Mesothelial cell of epicardium (in vitro differentiated cells): ENCODE measurements around the gene MROH2A. TPM values are rescaled to one million over a fixed set of nuclear protein-coding genes. Genes with fewer than 3 reads are reported as not detected.

Experiments used
- DNase-seq, 2 experiments: peaks; one replicate each; pipeline ENCODE4 v3.0.0; 2021; ENCODE audit warnings: low spot score in 2 of 2; ENCODE audit not compliant: unreplicated experiment in 2 of 2
- H3K27ac Mint-ChIP-seq: 2 replicates; pipeline ENCODE4 v1.8.0; 2021; ENCODE audit warnings: mixed read lengths
- H3K27me3 Mint-ChIP-seq: 2 replicates; pipeline ENCODE4 v1.8.0; 2021; ENCODE audit warnings: low read depth, mixed read lengths
- H3K36me3 Mint-ChIP-seq: 2 replicates; pipeline ENCODE4 v1.8.0; 2021; ENCODE audit warnings: mixed read lengths
- H3K4me1 Mint-ChIP-seq: 2 replicates; pipeline ENCODE4 v1.8.0; 2021; ENCODE audit warnings: mixed read lengths
- H3K4me3 Mint-ChIP-seq: 2 replicates; pipeline ENCODE4 v1.8.0; 2021; ENCODE audit warnings: mild to moderate bottlenecking, moderate library complexity, mixed read lengths
- H3K9me3 Mint-ChIP-seq: 2 replicates; pipeline ENCODE4 v1.8.0; 2021; ENCODE audit warnings: mixed read lengths
- total RNA-seq: library from RNA; stranded (reverse); gene quantifications from 3 replicates; pipeline ENCODE4 v1.2.1, GENCODE V29; 2021
- TF ChIP-seq, protein P1 (sequence below): fragments of 200-600 bp; sonication (generic); IDR thresholded peaks from one replicate; pipeline ENCODE4 v1.5.0; 2021; ENCODE audit warnings: antibody characterized with exemption; ENCODE audit not compliant: unreplicated experiment

The MROH2A gene
- total RNA-seq, 1 donor from 2014 or later = not detected

DNA sequence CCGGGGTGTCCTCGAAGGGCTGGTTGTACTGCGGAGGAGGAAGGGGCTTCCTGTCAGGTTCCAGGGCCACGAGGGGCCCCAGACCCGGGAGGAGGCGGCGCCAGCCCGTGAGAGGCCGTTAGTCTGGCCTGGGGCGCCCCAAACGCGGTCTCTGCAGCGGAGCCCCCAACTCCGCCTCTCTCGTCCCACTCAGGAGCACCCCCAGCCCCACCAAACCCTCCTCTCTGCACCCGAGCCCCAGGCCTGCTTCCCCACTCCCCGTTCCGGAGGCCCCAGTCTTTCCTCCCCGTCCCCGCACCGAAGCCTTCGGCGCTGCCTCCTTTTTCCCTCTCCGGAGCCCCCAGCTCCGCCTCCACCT is 75.7 kb downstream of the MROH2A start:
- TF ChIP-seq, protein P1, sequence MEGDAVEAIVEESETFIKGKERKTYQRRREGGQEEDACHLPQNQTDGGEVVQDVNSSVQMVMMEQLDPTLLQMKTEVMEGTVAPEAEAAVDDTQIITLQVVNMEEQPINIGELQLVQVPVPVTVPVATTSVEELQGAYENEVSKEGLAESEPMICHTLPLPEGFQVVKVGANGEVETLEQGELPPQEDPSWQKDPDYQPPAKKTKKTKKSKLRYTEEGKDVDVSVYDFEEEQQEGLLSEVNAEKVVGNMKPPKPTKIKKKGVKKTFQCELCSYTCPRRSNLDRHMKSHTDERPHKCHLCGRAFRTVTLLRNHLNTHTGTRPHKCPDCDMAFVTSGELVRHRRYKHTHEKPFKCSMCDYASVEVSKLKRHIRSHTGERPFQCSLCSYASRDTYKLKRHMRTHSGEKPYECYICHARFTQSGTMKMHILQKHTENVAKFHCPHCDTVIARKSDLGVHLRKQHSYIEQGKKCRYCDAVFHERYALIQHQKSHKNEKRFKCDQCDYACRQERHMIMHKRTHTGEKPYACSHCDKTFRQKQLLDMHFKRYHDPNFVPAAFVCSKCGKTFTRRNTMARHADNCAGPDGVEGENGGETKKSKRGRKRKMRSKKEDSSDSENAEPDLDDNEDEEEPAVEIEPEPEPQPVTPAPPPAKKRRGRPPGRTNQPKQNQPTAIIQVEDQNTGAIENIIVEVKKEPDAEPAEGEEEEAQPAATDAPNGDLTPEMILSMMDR = no peak
- Mint-ChIP-seq H3K4me1 (peaks cover 29% of the 10 kb centered on the region), H3K4me3 (peak overlapping the region; percentile 98), H3K36me3 (peaks cover 3% of the 10 kb centered on the region), H3K9me3 (no peaks in the 10 kb centered on the region), H3K27me3 (no peaks in the 10 kb centered on the region), H3K27ac (peak overlapping the region; percentile 96)
- no peak for DNase-seq

DNA sequence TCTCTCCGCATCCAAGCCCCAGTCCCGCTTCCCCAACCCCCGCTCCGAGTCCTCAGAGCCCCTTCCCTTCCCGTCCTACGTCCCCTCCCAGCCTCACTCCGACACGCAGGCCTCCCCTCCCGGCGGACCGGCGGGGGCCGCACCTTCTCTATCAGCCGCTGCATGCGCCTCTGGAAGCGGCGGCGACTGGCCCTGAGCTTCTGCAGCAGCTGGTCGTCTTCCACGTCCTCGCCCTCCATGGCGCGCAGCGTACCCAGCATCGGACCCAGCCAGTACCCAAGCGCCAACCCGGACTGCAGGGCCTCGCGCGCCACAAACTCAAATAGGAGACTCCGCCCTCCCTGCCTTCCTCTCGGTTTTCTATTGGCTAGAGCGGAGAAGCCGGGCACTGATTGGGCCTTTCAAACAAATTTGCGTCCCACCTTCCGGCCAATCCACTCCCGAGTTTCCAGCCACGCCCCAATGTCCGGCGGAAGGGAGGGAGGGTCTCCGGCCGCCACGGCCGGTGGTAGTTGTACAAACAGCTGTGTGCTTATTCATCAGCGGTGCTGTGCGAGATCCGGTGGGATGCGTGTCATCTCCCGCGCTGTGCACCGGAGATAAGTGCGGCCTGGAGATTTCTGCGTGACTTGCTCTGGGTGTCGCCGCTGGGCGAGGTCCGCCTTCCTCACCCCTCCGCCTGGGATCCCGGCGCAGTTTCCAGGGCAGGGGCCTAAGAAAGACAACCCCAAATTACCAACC is 76.3 kb downstream of the MROH2A start, which contains the start of gene HJURP:
Gene HJURP, minus strand, starts transcription at position 295 of the 741 bp plus-strand sequence. Its CDS starts 35 bp downstream, at position 260.
- peaks cover 29% of the 10 kb centered on the region for H3K4me1 Mint-ChIP-seq
- H3K4me3 Mint-ChIP-seq = peak within 1 kb of the TSS; percentile 98
- DNase-seq = peak; percentile 83 to 89
- no peaks in the 10 kb centered on the region for H3K27me3 Mint-ChIP-seq
- H3K36me3 Mint-ChIP-seq = peaks cover 3% of the 10 kb centered on the region
- peak within 1 kb of the TSS; percentile 96 for H3K27ac Mint-ChIP-seq
- no peaks in the 10 kb centered on the region for H3K9me3 Mint-ChIP-seq
- TF ChIP-seq, protein P1 = no peak

- peaks cover 29% of the 10 kb centered on the region for H3K4me1 Mint-ChIP-seq
- H3K27me3 Mint-ChIP-seq = no peaks in the 10 kb centered on the region
- DNase-seq = no peak
- TF ChIP-seq, protein P1 = no peak
- H3K4me3 Mint-ChIP-seq = peak overlapping the region; percentile 98
- H3K27ac Mint-ChIP-seq = no peak overlapping the region
- no peaks in the 10 kb centered on the region for H3K9me3 Mint-ChIP-seq
- peaks cover 3% of the 10 kb centered on the region for H3K36me3 Mint-ChIP-seq
Measured at GRCh38 chr2:233855345-233855744, 77.2 kb downstream of the MROH2A start.

DNA sequence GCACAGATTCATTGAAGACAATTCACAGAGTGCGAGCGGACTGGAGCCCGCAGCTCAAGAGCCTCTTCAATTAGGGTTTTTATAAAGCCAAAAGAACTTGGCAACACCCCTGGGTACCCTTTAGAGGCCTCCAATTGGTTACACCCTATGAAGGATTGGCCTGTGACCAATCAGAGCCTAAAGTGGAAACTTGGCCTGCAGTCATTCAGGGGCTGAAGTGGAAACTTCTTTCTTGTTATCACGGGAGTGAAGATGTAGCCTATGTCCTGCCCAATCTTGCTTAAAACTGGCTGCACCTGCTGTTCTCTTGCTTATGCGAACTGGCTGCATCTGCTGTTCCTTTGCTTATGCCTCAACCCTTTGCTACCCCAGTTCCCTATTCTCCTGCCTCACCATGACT is 78.1 kb downstream of the MROH2A start:
- H3K9me3 Mint-ChIP-seq = no peaks in the 10 kb centered on the region
- H3K4me3 Mint-ChIP-seq = peak overlapping the region; percentile 98
- no peak for DNase-seq
- H3K27ac Mint-ChIP-seq = no peak overlapping the region
- H3K4me1 Mint-ChIP-seq = peaks cover 29% of the 10 kb centered on the region
- peaks cover 3% of the 10 kb centered on the region for H3K36me3 Mint-ChIP-seq
- no peaks in the 10 kb centered on the region for H3K27me3 Mint-ChIP-seq
- TF ChIP-seq, protein P1 = no peak

DNA sequence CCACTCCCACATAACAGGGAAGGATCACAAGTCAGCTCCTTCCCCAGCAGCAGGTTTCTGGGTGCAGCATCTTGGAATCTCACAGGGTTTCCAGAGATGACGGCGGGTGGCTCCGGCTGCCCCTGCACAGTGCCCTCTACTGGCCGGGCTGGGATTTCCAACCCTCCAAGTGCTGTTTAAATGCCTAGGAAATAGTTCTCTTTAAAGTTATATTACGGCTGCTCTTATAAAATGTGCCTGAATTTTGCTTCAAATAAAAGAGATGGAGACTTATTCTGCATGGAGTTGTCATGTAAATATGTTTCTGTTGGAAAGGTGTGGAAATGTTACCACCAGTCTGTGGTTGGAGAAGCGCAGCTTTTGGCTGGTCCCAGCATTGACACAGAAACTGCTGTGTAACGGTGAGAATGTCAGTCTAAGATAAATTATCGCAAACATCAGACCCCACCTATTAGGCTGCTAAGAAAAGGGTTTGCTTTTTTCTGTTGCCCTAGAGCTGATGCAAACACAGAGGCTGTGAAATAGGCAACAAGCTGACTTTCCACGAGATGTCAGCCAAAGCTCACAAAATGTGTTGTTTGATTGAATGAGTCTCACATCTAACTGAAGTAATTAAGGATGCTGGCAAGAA is 79.5 kb downstream of the MROH2A start:
- Mint-ChIP-seq H3K27me3 (no peaks in the 10 kb centered on the region), H3K4me1 (peaks cover 20% of the 10 kb centered on the region), H3K36me3 (peaks cover 7% of the 10 kb centered on the region), H3K4me3 (no peak overlapping the region), H3K9me3 (peaks cover 12% of the 10 kb centered on the region), H3K27ac (no peak overlapping the region)
- TF ChIP-seq, protein P1 = no peak
- DNase-seq = no peak
